Activated effector memory CD4-positive, alpha-beta T cell treated with anti-CD3 and anti-CD28 coated beads, Interleukin-2, amount 50 U/mL, for 16 hours (primary cell): ENCODE results near the gene CFAP100.

ENCODE experiments used
- DNase-seq: peaks from one replicate; pipeline ENCODE4 v3.0.0-alpha.2; 2020

CFAP100 gene

DNA sequence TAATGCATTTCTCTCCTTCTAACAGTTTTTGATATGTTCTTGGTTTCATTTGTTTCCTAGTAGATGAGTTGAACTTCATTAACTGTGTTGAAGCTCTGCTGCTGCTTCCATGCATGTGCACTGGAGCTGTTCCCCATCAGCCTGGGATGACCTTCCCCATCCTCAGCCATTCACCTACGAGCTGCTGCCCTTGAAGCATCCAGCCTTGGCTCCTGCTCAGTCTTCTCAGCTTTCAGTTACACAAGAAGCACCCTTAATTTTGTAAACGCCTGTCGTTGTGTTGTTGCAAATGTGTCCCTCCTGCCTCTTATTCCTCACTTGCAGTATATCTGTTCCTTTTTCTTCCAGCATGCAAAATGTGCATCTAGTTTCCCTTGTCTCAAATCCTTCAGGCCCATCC is 89.4 kb downstream of the CFAP100 start:
- DNase-seq = no peak

GRCh38 chr3:126484662-126485061 is 90.0 kb downstream of the CFAP100 start:
- DNase-seq = no peak

GRCh38 chr3:126485176-126485897 is 90.6 kb downstream of the CFAP100 start:
- no peak for DNase-seq

GRCh38 chr3:126485956-126486355 is 91.2 kb downstream of the CFAP100 start:
- DNase-seq = no peak
